A673 (cell line): Measurements from ENCODE around the gene FAM124B. TPM values are rescaled to one million over a fixed set of nuclear protein-coding genes. Genes with fewer than 3 reads are reported as not detected.
"Not testable (repeated sequence)": the region's sequence is repeated elsewhere in the genome, so short reads cannot be mapped to it uniquely, and the experiment has no call there.

Experiments used
- BruUV-seq: library from RNA; stranded (reverse); fragments of 400-500 nt; replicated peaks from 2 replicates; lab custom pipeline; 2021; lab: Mats Ljungman, UMichigan
- CTCF ChIA-PET: fragments of 300-600 bp; sonication (Branson Sonifier 250); formaldehyde crosslinking; loops from one replicate; lab custom pipeline; 2022; ENCODE audit warnings: antibody characterized with exemption; lab: Charles Lee
- POLR2A ChIA-PET: fragments of 300-600 bp; sonication (Branson Sonifier 250); formaldehyde crosslinking; loops from one replicate; lab custom pipeline; 2022; ENCODE audit warnings: antibody characterized with exemption; ENCODE audit not compliant: low non-redundant PET; lab: Charles Lee
- DNase-seq: peaks from one replicate; pipeline ENCODE4 v3.0.0-alpha.2; 2015; ENCODE audit warnings: low spot score
- H3K27ac ChIP-seq: fragments of 200-600 bp; sonication (generic); 2 replicates; pipeline ENCODE4 v1.5.1; 2016; ENCODE audit warnings: mixed run types, low read depth, mild to moderate bottlenecking, mixed read lengths, antibody characterized with exemption, low read length; ENCODE audit not compliant: poor library complexity, severe bottlenecking
- H3K27me3 ChIP-seq: fragments of 200-600 bp; sonication (generic); replicated peaks from 2 replicates; pipeline ENCODE4 v1.6.1; 2017; ENCODE audit warnings: mixed run types, low read depth, mild to moderate bottlenecking, mixed read lengths, antibody characterized with exemption, low read length; ENCODE audit not compliant: insufficient read depth, poor library complexity
- H3K36me3 ChIP-seq: fragments of 200-600 bp; sonication (generic); 2 replicates; pipeline ENCODE4 v1.6.1; 2016; ENCODE audit warnings: mixed run types, mild to moderate bottlenecking, mixed read lengths, antibody characterized with exemption, low read length; ENCODE audit not compliant: insufficient read depth, poor library complexity, severe bottlenecking
- H3K4me1 ChIP-seq: fragments of 200-600 bp; sonication (generic); 2 replicates; pipeline ENCODE4 v1.6.1; 2017; ENCODE audit warnings: mixed run types, mild to moderate bottlenecking, mixed read lengths, antibody characterized with exemption, low read length; ENCODE audit not compliant: insufficient read depth, poor library complexity, severe bottlenecking
- H3K4me3 ChIP-seq: fragments of 200-600 bp; sonication (generic); 2 replicates; pipeline ENCODE4 v1.5.1; 2016; ENCODE audit warnings: low read depth, mixed run types, mild to moderate bottlenecking, mixed read lengths, low read length; ENCODE audit not compliant: poor library complexity, severe bottlenecking
- H3K9me3 ChIP-seq: fragments of 200-600 bp; sonication (generic); 2 replicates; pipeline ENCODE4 v1.6.1; 2016; ENCODE audit warnings: mixed run types, low read depth, mild to moderate bottlenecking, mixed read lengths, antibody characterized with exemption, low read length; ENCODE audit not compliant: poor library complexity, severe bottlenecking
- CTCF ChIP-seq: fragments of 300-800, 200-600 bp; sonication (generic); conservative IDR thresholded peaks from 2 replicates; pipeline ENCODE4 v1.5.1; 2017; ENCODE audit warnings: low read depth, mild to moderate bottlenecking, antibody characterized with exemption, low read length, moderate library complexity, mixed read lengths
- EZH2 ChIP-seq: fragments of 200-600 bp; sonication (generic); IDR thresholded peaks from 2 replicates; pipeline ENCODE4 v1.6.1; 2017; ENCODE audit warnings: borderline replicate concordance, low read depth, mild to moderate bottlenecking, mixed read lengths, antibody characterized with exemption, low read length; ENCODE audit not compliant: poor library complexity, severe bottlenecking
- intact Hi-C: fragments of 100-400 bp; cut with micrococcal nuclease; formaldehyde crosslinking; loops from one replicate; pipeline ENCODE4 v1.10.0; 2022; ENCODE audit not compliant: unreplicated experiment
- total RNA-seq: library from RNA; stranded (reverse); gene quantifications from 2 replicates; pipeline ENCODE4 v1.2.3, GENCODE V29; 2021

Gene FAM124B
- total RNA-seq, 1 experiment from 2014 or later, result not detected

GRCh38 chr2:224400174-224400810 is 1.6 kb downstream of the FAM124B start:
- DNase-seq, result no peak
- Histone ChIP-seq H3K36me3 (no peaks in the 10 kb centered on the region), H3K9me3 (no peaks in the 10 kb centered on the region), H3K4me3 (no peak overlapping the region), H3K27ac (no peak overlapping the region), H3K4me1 (no peaks in the 10 kb centered on the region), H3K27me3 (no peaks in the 10 kb centered on the region)
- BruUV-seq, result no TSS peak
- no peak for TF ChIP-seq EZH2
- TF ChIP-seq CTCF, result no peak
- POLR2A ChIA-PET, result no interaction called here
- intact Hi-C loops, result no loop called here
- CTCF ChIA-PET, result no interaction called here

DNA sequence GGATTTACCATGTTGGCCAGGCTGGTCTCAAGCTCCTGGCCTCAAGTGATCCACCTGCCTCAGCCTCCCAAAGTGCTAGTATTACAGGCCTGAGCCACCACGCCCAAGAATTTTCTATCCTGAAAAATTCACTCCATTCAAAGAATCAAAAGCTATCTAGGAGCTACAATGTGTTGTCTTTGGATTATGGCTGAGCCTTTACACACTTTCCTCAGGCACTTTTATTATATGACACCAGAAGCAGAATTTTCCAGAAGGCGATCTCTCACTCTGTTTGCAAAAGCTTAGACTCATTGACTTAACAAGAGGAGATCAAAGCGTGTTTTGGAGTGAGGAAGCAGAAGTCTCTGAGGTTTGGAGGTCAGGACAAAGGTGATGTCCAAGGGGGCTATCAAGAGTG is 3.6 kb downstream of the FAM124B start:
- no peak for DNase-seq
- Histone ChIP-seq H3K36me3 (no peaks in the 10 kb centered on the region), H3K27ac (no peak overlapping the region), H3K4me1 (no peaks in the 10 kb centered on the region), H3K27me3 (no peaks in the 10 kb centered on the region), H3K9me3 (no peaks in the 10 kb centered on the region), H3K4me3 (no peak overlapping the region)
- POLR2A ChIA-PET, result no interaction called here
- TF ChIP-seq CTCF (no peak), EZH2 (no peak)
- CTCF ChIA-PET, result no interaction called here
- intact Hi-C loops, result no loop called here
- BruUV-seq, result no TSS peak

- DNase-seq, H3K27me3 ChIP-seq, H3K4me3 ChIP-seq, BruUV-seq, POLR2A ChIA-PET, H3K9me3 ChIP-seq, intact Hi-C loops, CTCF ChIA-PET, H3K4me1 ChIP-seq, H3K27ac ChIP-seq, H3K36me3 ChIP-seq: not testable (repeated sequence)
These were observed 4.8 kb downstream of the FAM124B start for GRCh38 chr2:224397100-224397499.
